ENCODE results near the gene PTOV1.

DNA sequence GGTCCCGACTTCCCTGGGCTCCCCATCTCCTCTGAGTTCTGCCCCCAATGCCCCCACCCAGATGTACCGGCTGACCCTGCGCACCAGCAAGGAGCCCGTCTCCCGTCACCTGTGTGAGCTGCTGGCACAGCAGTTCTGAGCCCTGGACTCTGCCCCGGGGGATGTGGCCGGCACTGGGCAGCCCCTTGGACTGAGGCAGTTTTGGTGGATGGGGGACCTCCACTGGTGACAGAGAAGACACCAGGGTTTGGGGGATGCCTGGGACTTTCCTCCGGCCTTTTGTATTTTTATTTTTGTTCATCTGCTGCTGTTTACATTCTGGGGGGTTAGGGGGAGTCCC, 44.4 kb upstream of the PTOV1 start:
- TF ChIP-seq, protein P1, sequence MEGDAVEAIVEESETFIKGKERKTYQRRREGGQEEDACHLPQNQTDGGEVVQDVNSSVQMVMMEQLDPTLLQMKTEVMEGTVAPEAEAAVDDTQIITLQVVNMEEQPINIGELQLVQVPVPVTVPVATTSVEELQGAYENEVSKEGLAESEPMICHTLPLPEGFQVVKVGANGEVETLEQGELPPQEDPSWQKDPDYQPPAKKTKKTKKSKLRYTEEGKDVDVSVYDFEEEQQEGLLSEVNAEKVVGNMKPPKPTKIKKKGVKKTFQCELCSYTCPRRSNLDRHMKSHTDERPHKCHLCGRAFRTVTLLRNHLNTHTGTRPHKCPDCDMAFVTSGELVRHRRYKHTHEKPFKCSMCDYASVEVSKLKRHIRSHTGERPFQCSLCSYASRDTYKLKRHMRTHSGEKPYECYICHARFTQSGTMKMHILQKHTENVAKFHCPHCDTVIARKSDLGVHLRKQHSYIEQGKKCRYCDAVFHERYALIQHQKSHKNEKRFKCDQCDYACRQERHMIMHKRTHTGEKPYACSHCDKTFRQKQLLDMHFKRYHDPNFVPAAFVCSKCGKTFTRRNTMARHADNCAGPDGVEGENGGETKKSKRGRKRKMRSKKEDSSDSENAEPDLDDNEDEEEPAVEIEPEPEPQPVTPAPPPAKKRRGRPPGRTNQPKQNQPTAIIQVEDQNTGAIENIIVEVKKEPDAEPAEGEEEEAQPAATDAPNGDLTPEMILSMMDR (IDR thresholded peaks at IDR 0.05), result no peak
- TF ChIP-seq POLR2A (IDR thresholded peaks at IDR 0.05) (no peak), POLR2AphosphoS5 (IDR thresholded peaks at IDR 0.05) (no peak)

Data from prostate gland (tissue), 2 donors.